Memory B cell (primary cell): Measurements from ENCODE around the gene ST3GAL3.
"Not testable (repeated sequence)": the region's sequence is repeated elsewhere in the genome, so short reads cannot be mapped to it uniquely, and the experiment has no call there.

Experiments
- ATAC-seq: fragments of 150-1000 bp; cut with Tn5 transposase; 2 replicates; pipeline ENCODE4 v1.10.0; 2021; ENCODE audit warnings: low read depth, mild to moderate bottlenecking, moderate library complexity
- DNase-seq, 2 donors: peaks; one replicate each; pipeline ENCODE4 v3.0.0; 2022; ENCODE audit warnings: low spot score in 2 of 2
- H3K27ac Mint-ChIP-seq: one replicate; pipeline ENCODE4 v1.8.0; 2022; ENCODE audit warnings: mild to moderate bottlenecking, moderate library complexity, mixed read lengths
- H3K27me3 Mint-ChIP-seq: one replicate; pipeline ENCODE4 v1.8.0; 2022; ENCODE audit warnings: mixed read lengths
- H3K36me3 Mint-ChIP-seq: one replicate; pipeline ENCODE4 v1.8.0; 2022; ENCODE audit warnings: mild to moderate bottlenecking, mixed read lengths
- H3K4me1 Mint-ChIP-seq: one replicate; pipeline ENCODE4 v1.8.0; 2022; ENCODE audit warnings: mixed read lengths
- H3K4me3 Mint-ChIP-seq: one replicate; pipeline ENCODE4 v1.8.0; 2022; ENCODE audit warnings: mild to moderate bottlenecking, moderate library complexity, mixed read lengths
- H3K9me3 Mint-ChIP-seq: one replicate; pipeline ENCODE4 v1.8.0; 2022; ENCODE audit warnings: mixed read lengths

The ST3GAL3 gene

GRCh38 chr1:43819357-43819756, 112.0 kb downstream of the ST3GAL3 start:
- H3K27me3 Mint-ChIP-seq, result no peaks in the 10 kb centered on the region
- H3K9me3 Mint-ChIP-seq, result peaks cover 12% of the 10 kb centered on the region
- peaks cover 3% of the 10 kb centered on the region for H3K4me1 Mint-ChIP-seq
- ATAC-seq (no peak), DNase-seq (no peak)
- H3K36me3 Mint-ChIP-seq, result peaks cover 57% of the 10 kb centered on the region
- H3K4me3 Mint-ChIP-seq, result no peak overlapping the region
- H3K27ac Mint-ChIP-seq, result no peak overlapping the region

- H3K4me3 Mint-ChIP-seq, result no peak overlapping the region
- ATAC-seq (no peak), DNase-seq (no peak)
- peaks cover 3% of the 10 kb centered on the region for H3K4me1 Mint-ChIP-seq
- no peaks in the 10 kb centered on the region for H3K27me3 Mint-ChIP-seq
- H3K36me3 Mint-ChIP-seq, result peaks cover 46% of the 10 kb centered on the region
- H3K27ac Mint-ChIP-seq, result no peak overlapping the region
- H3K9me3 Mint-ChIP-seq, result peaks cover 12% of the 10 kb centered on the region
These were observed 114.1 kb downstream of the ST3GAL3 start for GRCh38 chr1:43821471-43821870.

- H3K36me3 Mint-ChIP-seq, result peaks cover 46% of the 10 kb centered on the region
- peaks cover 3% of the 10 kb centered on the region for H3K4me1 Mint-ChIP-seq
- H3K27me3 Mint-ChIP-seq, result no peaks in the 10 kb centered on the region
- H3K4me3 Mint-ChIP-seq, result no peak overlapping the region
- no peak overlapping the region for H3K27ac Mint-ChIP-seq
- ATAC-seq (no peak), DNase-seq (no peak)
- H3K9me3 Mint-ChIP-seq, result peaks cover 12% of the 10 kb centered on the region
These were observed 114.8 kb downstream of the ST3GAL3 start for GRCh38 chr1:43822040-43822690.

GRCh38 chr1:43824795-43825194, 117.5 kb downstream of the ST3GAL3 start:
- Mint-ChIP-seq H3K36me3 (peaks cover 27% of the 10 kb centered on the region), H3K27me3 (no peaks in the 10 kb centered on the region), H3K4me1 (peaks cover 3% of the 10 kb centered on the region), H3K27ac (no peak overlapping the region), H3K9me3 (no peaks in the 10 kb centered on the region), H3K4me3 (no peak overlapping the region)
- DNase-seq (no peak), ATAC-seq (no peak)

- ATAC-seq (no peak), DNase-seq (no peak)
- H3K9me3 Mint-ChIP-seq, result no peaks in the 10 kb centered on the region
- H3K27me3 Mint-ChIP-seq, result no peaks in the 10 kb centered on the region
- H3K4me3 Mint-ChIP-seq, result no peak overlapping the region
- peaks cover 10% of the 10 kb centered on the region for H3K36me3 Mint-ChIP-seq
- H3K27ac Mint-ChIP-seq, result no peak overlapping the region
- H3K4me1 Mint-ChIP-seq, result peaks cover 20% of the 10 kb centered on the region
These were observed 121.2 kb downstream of the ST3GAL3 start for GRCh38 chr1:43828574-43828973.

GRCh38 chr1:43830802-43831201, 123.5 kb downstream of the ST3GAL3 start:
- Mint-ChIP-seq H3K36me3 (peaks cover 4% of the 10 kb centered on the region), H3K4me3 (no peak overlapping the region), H3K27ac (no peak overlapping the region), H3K9me3 (no peaks in the 10 kb centered on the region), H3K4me1 (peaks cover 39% of the 10 kb centered on the region), H3K27me3 (no peaks in the 10 kb centered on the region)
- ATAC-seq (no peak), DNase-seq (no peak)

- H3K9me3 Mint-ChIP-seq, result no peaks in the 10 kb centered on the region
- no peak for DNase-seq
- no peak overlapping the region for H3K27ac Mint-ChIP-seq
- H3K4me1 Mint-ChIP-seq, result peaks cover 43% of the 10 kb centered on the region
- H3K4me3 Mint-ChIP-seq, result no peak overlapping the region
- peaks cover 4% of the 10 kb centered on the region for H3K36me3 Mint-ChIP-seq
- no peaks in the 10 kb centered on the region for H3K27me3 Mint-ChIP-seq
- no peak for ATAC-seq
These were observed 124.5 kb downstream of the ST3GAL3 start for GRCh38 chr1:43831851-43832250.

- ATAC-seq (no peak), DNase-seq (no peak)
- peaks cover 2% of the 10 kb centered on the region for H3K36me3 Mint-ChIP-seq
- no peak overlapping the region for H3K27ac Mint-ChIP-seq
- peaks cover 47% of the 10 kb centered on the region for H3K4me1 Mint-ChIP-seq
- peak overlapping the region; percentile 12 for H3K4me3 Mint-ChIP-seq
- no peaks in the 10 kb centered on the region for H3K9me3 Mint-ChIP-seq
- H3K27me3 Mint-ChIP-seq, result no peaks in the 10 kb centered on the region
These were observed 124.9 kb downstream of the ST3GAL3 start for GRCh38 chr1:43832255-43832654.

- H3K36me3 Mint-ChIP-seq, result peaks cover 2% of the 10 kb centered on the region
- no peak overlapping the region for H3K4me3 Mint-ChIP-seq
- H3K27me3 Mint-ChIP-seq, result no peaks in the 10 kb centered on the region
- DNase-seq (no peak), ATAC-seq (no peak)
- H3K4me1 Mint-ChIP-seq, result peaks cover 48% of the 10 kb centered on the region
- H3K27ac Mint-ChIP-seq, result no peak overlapping the region
- no peaks in the 10 kb centered on the region for H3K9me3 Mint-ChIP-seq
These were observed 125.7 kb downstream of the ST3GAL3 start for GRCh38 chr1:43832998-43833397.

GRCh38 chr1:43833902-43834279, 126.6 kb downstream of the ST3GAL3 start:
- H3K27ac Mint-ChIP-seq, result peak overlapping the region; percentile 91
- not testable (repeated sequence) for ATAC-seq, DNase-seq, H3K9me3 Mint-ChIP-seq, H3K27me3 Mint-ChIP-seq
- H3K4me3 Mint-ChIP-seq, result peak overlapping the region; percentile 3
- H3K36me3 Mint-ChIP-seq, result peaks cover 11% of the 10 kb centered on the region
- peaks cover 48% of the 10 kb centered on the region for H3K4me1 Mint-ChIP-seq

- no peaks in the 10 kb centered on the region for H3K27me3 Mint-ChIP-seq
- peaks cover 12% of the 10 kb centered on the region for H3K36me3 Mint-ChIP-seq
- peak overlapping the region; percentile 3 for H3K4me3 Mint-ChIP-seq
- DNase-seq, result no peak
- peaks cover 48% of the 10 kb centered on the region for H3K4me1 Mint-ChIP-seq
- peak overlapping the region; percentile 91 for H3K27ac Mint-ChIP-seq
- no peak for ATAC-seq
- H3K9me3 Mint-ChIP-seq, result no peaks in the 10 kb centered on the region
These were observed 127.1 kb downstream of the ST3GAL3 start for GRCh38 chr1:43834280-43835081.

GRCh38 chr1:43835082-43836021, 128.0 kb downstream of the ST3GAL3 start:
- Mint-ChIP-seq H3K4me3 (peak overlapping the region; percentile 2), H3K36me3 (peaks cover 16% of the 10 kb centered on the region), H3K27me3 (no peaks in the 10 kb centered on the region), H3K4me1 (peaks cover 48% of the 10 kb centered on the region), H3K27ac (peak overlapping the region; percentile 91), H3K9me3 (no peaks in the 10 kb centered on the region)
- no peak for DNase-seq
- ATAC-seq, result no peak

- peaks cover 46% of the 10 kb centered on the region for H3K4me1 Mint-ChIP-seq
- H3K9me3 Mint-ChIP-seq, result no peaks in the 10 kb centered on the region
- ATAC-seq (peak; percentile 96), DNase-seq (peak; percentile 58 to 60)
- H3K27ac Mint-ChIP-seq, result peak overlapping the region; percentile 91
- no peaks in the 10 kb centered on the region for H3K27me3 Mint-ChIP-seq
- H3K36me3 Mint-ChIP-seq, result peaks cover 25% of the 10 kb centered on the region
- H3K4me3 Mint-ChIP-seq, result no peak overlapping the region
These were observed 129.1 kb downstream of the ST3GAL3 start for GRCh38 chr1:43836267-43836951.
